BJ (cell line): ENCODE results near the gene GSDME. TPM values are rescaled to one million over a fixed set of nuclear protein-coding genes. Genes with fewer than 3 reads are reported as not detected.

Experiments
- CTCF ChIA-PET: fragments of 350-600 bp; formaldehyde crosslinking; extraction: SDS; loops from one replicate; lab custom pipeline; 2021; ENCODE audit warnings: antibody characterized with exemption, inconsistent platforms; lab: Yijun Ruan, JAX
- POLR2A ChIA-PET: fragments of 300-600 bp; sonication (Branson Sonifier 250); formaldehyde crosslinking; extraction: SDS; loops from one replicate; lab custom pipeline; 2021; ENCODE audit warnings: antibody characterized with exemption; lab: Charles Lee
- DNase-seq: peaks from one replicate; pipeline ENCODE4 v3.0.0-alpha.2; 2011; ENCODE audit warnings: low read depth
- H3K27me3 ChIP-seq: 2 replicates; pipeline ENCODE4 v1.6.0; 2011; ENCODE audit warnings: low read length; ENCODE audit not compliant: control insufficient read depth, insufficient read depth
- H3K36me3 ChIP-seq: 2 replicates; pipeline ENCODE4 v1.5.1; 2011; ENCODE audit warnings: low read length; ENCODE audit not compliant: control insufficient read depth, insufficient read depth
- H3K4me3 ChIP-seq: 2 replicates; pipeline ENCODE4 v1.5.1; 2011; ENCODE audit warnings: low read depth, mild to moderate bottlenecking, control low read depth, low read length
- CTCF ChIP-seq: IDR thresholded peaks from 2 replicates; pipeline ENCODE4 v1.5.1; 2011; ENCODE audit warnings: low read depth, mild to moderate bottlenecking, control low read depth, inconsistent platforms, low read length, moderate library complexity; ENCODE audit not compliant: insufficient read depth
- polyA plus RNA-seq: library from polyadenylated mRNA; depleted of rRNA; stranded (reverse); fragments of >200 nt; gene quantifications from 2 replicates; pipeline ENCODE4 v1.2.3, GENCODE V29; 2011

GSDME gene
- polyA plus RNA-seq, 1 experiment, result 44.3 TPM

- ChIA-PET POLR2A (no interaction called here), CTCF (interaction anchor here (0.6 to 2.8 kb wide), 10 partner anchors 9 to 854 kb away, joined by 3 to 15 read pairs (median 4); no protein-coding TSS in a partner anchor)
- DNase-seq, result no peak
- peak; percentile 68 for TF ChIP-seq CTCF
- H3K36me3 ChIP-seq, result peaks cover 10% of the 10 kb centered on the region
- no peaks in the 10 kb centered on the region for H3K27me3 ChIP-seq
- H3K4me3 ChIP-seq, result no peak overlapping the region
These were observed 41.4 kb downstream of the GSDME start for GRCh38 chr7:24715661-24716479.

GRCh38 chr7:24715171-24715570, 42.1 kb downstream of the GSDME start:
- Histone ChIP-seq H3K4me3 (no peak overlapping the region), H3K36me3 (peaks cover 10% of the 10 kb centered on the region), H3K27me3 (no peaks in the 10 kb centered on the region)
- ChIA-PET CTCF (interaction anchor here (0.6 to 2.8 kb wide), 9 partner anchors 9 to 139 kb away, joined by 3 to 15 read pairs (median 5); no protein-coding TSS in a partner anchor), POLR2A (no interaction called here)
- no peak for TF ChIP-seq CTCF
- DNase-seq, result no peak

GRCh38 chr7:24714676-24715010, 42.6 kb downstream of the GSDME start:
- Histone ChIP-seq H3K36me3 (peaks cover 14% of the 10 kb centered on the region), H3K27me3 (no peaks in the 10 kb centered on the region), H3K4me3 (no peak overlapping the region)
- POLR2A ChIA-PET, result no interaction called here
- no peak for DNase-seq
- no peak for TF ChIP-seq CTCF
- CTCF ChIA-PET, result interaction anchor here (0.6 to 2.8 kb wide), 7 partner anchors 8 to 138 kb away, joined by 3 to 15 read pairs (median 5); no protein-coding TSS in a partner anchor

- no peak for DNase-seq
- ChIA-PET CTCF (interaction anchor here (0.6 to 2.8 kb wide), 4 partner anchors 8 to 138 kb away, joined by 3 to 12 read pairs (median 4); no protein-coding TSS in a partner anchor), POLR2A (no interaction called here)
- TF ChIP-seq CTCF, result no peak
- no peak overlapping the region for H3K4me3 ChIP-seq
- no peaks in the 10 kb centered on the region for H3K27me3 ChIP-seq
- peaks cover 17% of the 10 kb centered on the region for H3K36me3 ChIP-seq
These were observed 43.2 kb downstream of the GSDME start for GRCh38 chr7:24713850-24714675.
